Measurements from ENCODE around the gene NCKAP5. TPM values are rescaled to one million over a fixed set of nuclear protein-coding genes. Genes with fewer than 3 reads are reported as not detected.

NCKAP5 gene
- total RNA-seq, 2 donors from 2014 or later = not detected

GRCh38 chr2:132645722-132646539 is 922.3 kb downstream of the NCKAP5 start:
- Mint-ChIP-seq H3K9me3 (peaks cover 3% of the 10 kb centered on the region), H3K4me1 (ENCODE audit: low read depth in 2 of 2) (no peaks in the 10 kb centered on the region), H3K27ac (no peak overlapping the region), H3K4me3 (no peak overlapping the region), H3K36me3 (no peaks in the 10 kb centered on the region), H3K27me3 (peaks cover 0 to 7% of the 10 kb centered on the region in 2 donors)
- ATAC-seq (no peak), DNase-seq (ENCODE audit: low spot score) (no peak)

- no peaks in the 10 kb centered on the region for H3K4me1 Mint-ChIP-seq (ENCODE audit: low read depth in 2 of 2)
- H3K4me3 Mint-ChIP-seq = no peak overlapping the region
- no peak for DNase-seq (ENCODE audit: low spot score)
- H3K27me3 Mint-ChIP-seq = peaks cover 0 to 7% of the 10 kb centered on the region in 2 donors
- no peaks in the 10 kb centered on the region for H3K36me3 Mint-ChIP-seq
- no peak for ATAC-seq
- H3K27ac Mint-ChIP-seq = no peak overlapping the region
- peaks cover 3% of the 10 kb centered on the region for H3K9me3 Mint-ChIP-seq
Observed at GRCh38 chr2:132645176-132645575, 923.1 kb downstream of the NCKAP5 start.

GRCh38 chr2:132642415-132642814 is 925.8 kb downstream of the NCKAP5 start:
- Mint-ChIP-seq H3K4me1 (ENCODE audit: low read depth in 2 of 2) (no peaks in the 10 kb centered on the region), H3K9me3 (peaks cover 4% of the 10 kb centered on the region), H3K27me3 (no peaks in the 10 kb centered on the region), H3K4me3 (no peak overlapping the region), H3K36me3 (no peaks in the 10 kb centered on the region), H3K27ac (no peak overlapping the region)
- no peak for DNase-seq (ENCODE audit: low spot score)
- no peak for ATAC-seq

DNA sequence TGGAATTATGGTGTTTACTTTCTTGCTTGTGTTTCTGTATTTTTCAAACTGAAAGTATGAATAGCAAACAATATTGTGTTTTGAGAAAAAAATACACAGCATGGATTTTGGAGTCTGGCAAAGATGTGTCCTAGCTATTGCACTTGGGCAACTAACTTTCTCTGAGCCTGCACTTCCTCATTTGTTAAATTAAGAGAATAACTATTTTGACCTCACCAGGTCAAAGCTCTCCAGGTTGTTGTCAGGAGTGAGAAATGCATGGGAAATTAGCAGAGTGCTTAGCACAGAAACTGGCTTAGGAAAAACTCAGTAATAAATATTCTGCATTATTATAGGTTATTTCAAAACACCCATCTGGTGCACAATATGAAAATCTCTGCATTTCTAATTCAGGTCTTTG is 926.4 kb downstream of the NCKAP5 start:
- Mint-ChIP-seq H3K36me3 (no peaks in the 10 kb centered on the region), H3K27me3 (no peaks in the 10 kb centered on the region), H3K9me3 (peaks cover 4% of the 10 kb centered on the region), H3K4me3 (no peak overlapping the region), H3K27ac (no peak overlapping the region), H3K4me1 (ENCODE audit: low read depth in 2 of 2) (no peaks in the 10 kb centered on the region)
- DNase-seq (ENCODE audit: low spot score) (no peak), ATAC-seq (no peak)

DNA sequence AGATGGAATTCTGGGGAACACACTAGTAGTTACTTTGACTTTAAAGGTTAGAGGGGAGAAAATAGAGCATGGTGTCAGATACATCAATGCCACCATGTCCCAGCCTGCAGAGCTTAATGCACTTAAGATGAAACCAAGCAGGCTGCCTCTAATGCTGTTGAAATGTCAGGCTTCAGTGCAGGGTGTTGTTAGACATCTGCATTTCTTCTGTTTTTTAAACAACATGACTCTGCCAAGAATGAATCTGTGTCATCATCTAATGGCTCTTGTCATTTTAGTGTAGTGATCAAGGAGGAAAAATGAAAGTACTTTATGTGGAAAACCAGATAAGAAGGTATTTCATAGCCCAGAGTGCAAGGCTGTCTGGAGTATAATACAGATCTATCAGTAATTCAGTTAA is 928.1 kb downstream of the NCKAP5 start:
- ATAC-seq (no peak), DNase-seq (ENCODE audit: low spot score) (no peak)
- no peak overlapping the region for H3K27ac Mint-ChIP-seq
- H3K27me3 Mint-ChIP-seq = no peaks in the 10 kb centered on the region
- H3K9me3 Mint-ChIP-seq = peaks cover 7% of the 10 kb centered on the region
- no peak overlapping the region for H3K4me3 Mint-ChIP-seq
- no peaks in the 10 kb centered on the region for H3K4me1 Mint-ChIP-seq (ENCODE audit: low read depth in 2 of 2)
- no peaks in the 10 kb centered on the region for H3K36me3 Mint-ChIP-seq

DNA sequence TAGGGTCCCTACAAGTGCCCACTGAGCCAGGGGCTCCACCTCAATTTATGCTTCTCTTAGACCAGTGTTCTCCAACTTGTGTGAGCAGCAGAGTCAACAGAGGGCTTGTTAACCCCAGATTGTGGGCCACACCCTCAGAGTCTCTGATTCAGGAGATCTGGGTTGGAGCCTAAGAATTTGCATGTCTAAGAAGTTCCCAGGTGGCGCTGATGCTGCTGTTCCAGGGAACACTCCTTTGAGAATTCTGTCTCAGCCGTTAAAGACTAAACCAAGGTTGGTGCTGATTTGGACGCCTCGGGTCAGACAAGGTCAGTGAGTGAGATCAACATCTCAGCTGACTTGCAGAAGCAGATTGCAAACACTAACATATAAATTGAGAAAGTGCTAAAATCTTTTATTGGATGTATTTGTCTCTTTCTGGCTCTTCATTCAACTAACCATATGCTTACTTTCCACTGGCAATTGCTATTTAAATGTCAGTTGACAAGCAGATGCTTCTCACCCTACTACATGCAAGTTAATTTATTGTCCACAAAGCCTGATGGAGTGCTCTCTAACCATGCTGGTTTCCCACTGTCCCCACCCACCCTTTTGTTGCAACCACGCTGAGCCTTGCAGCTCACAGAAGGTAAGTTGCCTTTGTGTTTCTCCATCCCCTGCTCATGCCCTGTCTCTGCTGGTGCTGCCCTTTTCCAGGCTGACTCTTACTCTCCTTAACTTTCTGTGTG is 929.8 kb downstream of the NCKAP5 start:
- Mint-ChIP-seq H3K27ac (no peak overlapping the region), H3K9me3 (peaks cover 12% of the 10 kb centered on the region), H3K4me1 (ENCODE audit: low read depth in 2 of 2) (no peaks in the 10 kb centered on the region), H3K36me3 (no peaks in the 10 kb centered on the region), H3K27me3 (no peaks in the 10 kb centered on the region), H3K4me3 (no peak overlapping the region)
- DNase-seq (ENCODE audit: low spot score) (no peak), ATAC-seq (no peak)

DNA sequence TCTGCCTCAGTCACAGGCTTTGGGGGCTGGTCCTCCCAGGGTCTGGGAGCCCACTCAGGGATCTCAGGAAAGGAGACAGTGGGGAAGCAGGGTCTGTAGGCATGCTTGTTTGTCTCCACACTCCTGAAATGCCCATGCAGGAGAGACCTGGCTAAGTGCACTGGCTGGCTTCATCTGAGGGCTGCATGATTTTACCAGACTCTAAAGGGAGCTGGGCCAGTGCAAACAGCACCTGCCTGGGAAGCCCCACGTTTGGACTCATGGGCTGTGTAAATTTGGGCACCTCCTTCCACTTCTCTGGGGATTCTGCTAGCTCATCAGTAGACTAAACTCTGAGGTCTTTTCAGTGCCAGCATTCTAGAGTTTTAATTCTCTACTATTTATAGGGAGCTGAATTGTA is 931.9 kb downstream of the NCKAP5 start:
- Mint-ChIP-seq H3K4me1 (ENCODE audit: low read depth in 2 of 2) (no peaks in the 10 kb centered on the region), H3K4me3 (no peak overlapping the region), H3K9me3 (peaks cover 14% of the 10 kb centered on the region), H3K27me3 (no peaks in the 10 kb centered on the region), H3K36me3 (no peaks in the 10 kb centered on the region), H3K27ac (no peak overlapping the region)
- no peak for ATAC-seq
- DNase-seq (ENCODE audit: low spot score) = no peak

- Mint-ChIP-seq H3K36me3 (no peaks in the 10 kb centered on the region), H3K4me1 (ENCODE audit: low read depth in 2 of 2) (no peaks in the 10 kb centered on the region), H3K27ac (no peak overlapping the region), H3K27me3 (no peaks in the 10 kb centered on the region), H3K4me3 (no peak overlapping the region), H3K9me3 (peaks cover 24% of the 10 kb centered on the region)
- no peak for DNase-seq (ENCODE audit: low spot score)
- no peak for ATAC-seq
Observed at GRCh38 chr2:132633635-132634034, 934.6 kb downstream of the NCKAP5 start.

GRCh38 chr2:132632000-132632649 is 936.1 kb downstream of the NCKAP5 start:
- Mint-ChIP-seq H3K9me3 (peaks cover 20% of the 10 kb centered on the region), H3K36me3 (no peaks in the 10 kb centered on the region), H3K27ac (no peak overlapping the region), H3K4me3 (no peak overlapping the region), H3K4me1 (ENCODE audit: low read depth in 2 of 2) (no peaks in the 10 kb centered on the region), H3K27me3 (no peaks in the 10 kb centered on the region)
- DNase-seq (ENCODE audit: low spot score) (no peak), ATAC-seq (no peak)

- no peak overlapping the region for H3K4me3 Mint-ChIP-seq
- peaks cover 17% of the 10 kb centered on the region for H3K9me3 Mint-ChIP-seq
- H3K36me3 Mint-ChIP-seq = no peaks in the 10 kb centered on the region
- no peak for DNase-seq (ENCODE audit: low spot score)
- ATAC-seq = no peak
- H3K4me1 Mint-ChIP-seq (ENCODE audit: low read depth in 2 of 2) = no peaks in the 10 kb centered on the region
- no peak overlapping the region for H3K27ac Mint-ChIP-seq
- no peaks in the 10 kb centered on the region for H3K27me3 Mint-ChIP-seq
Observed at GRCh38 chr2:132627536-132627935, 940.7 kb downstream of the NCKAP5 start.

DNA sequence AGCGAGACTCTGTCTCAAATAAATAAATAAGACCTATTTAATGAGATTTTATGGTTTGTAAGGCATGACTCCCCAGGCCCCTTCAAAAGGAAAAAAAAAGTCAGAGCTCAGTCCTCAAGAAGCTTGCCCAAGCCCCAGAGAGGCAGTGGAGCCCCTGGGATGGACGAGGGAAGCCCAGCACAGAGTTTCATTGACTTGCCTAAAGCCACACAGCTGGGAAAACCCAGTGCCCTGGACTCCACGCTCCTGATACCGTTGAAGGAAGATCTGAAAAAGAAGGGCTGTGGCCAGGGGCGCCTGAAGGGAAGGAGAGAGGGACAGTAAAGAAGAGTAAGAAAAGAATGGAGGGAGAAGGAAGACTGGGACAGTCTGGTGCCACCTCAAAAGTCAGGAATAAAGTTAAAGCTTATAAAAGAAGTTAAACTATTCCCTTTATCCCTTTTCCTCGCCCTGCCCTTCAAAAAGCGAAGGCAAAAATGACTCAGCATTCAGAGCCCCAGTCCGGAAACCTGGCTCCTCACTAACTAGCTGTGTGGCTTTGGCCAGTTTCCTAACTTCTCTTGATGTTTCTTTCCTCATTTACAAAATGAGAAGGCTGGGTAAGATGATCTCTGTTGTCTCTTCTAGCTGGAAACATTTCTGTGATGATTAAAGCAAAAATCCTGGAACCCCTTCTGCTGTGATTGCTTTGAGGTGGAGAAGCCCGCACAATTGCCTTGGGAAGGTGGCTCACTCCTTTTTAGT is 945.0 kb downstream of the NCKAP5 start:
- H3K36me3 Mint-ChIP-seq = no peaks in the 10 kb centered on the region

More for the DNA sequence above, 945.0 kb downstream of the NCKAP5 start:
- Mint-ChIP-seq H3K27ac (no peak overlapping the region), H3K9me3 (peaks cover 7% of the 10 kb centered on the region), H3K27me3 (no peaks in the 10 kb centered on the region), H3K4me3 (no peak overlapping the region), H3K4me1 (ENCODE audit: low read depth in 2 of 2) (no peaks in the 10 kb centered on the region)
- DNase-seq (ENCODE audit: low spot score) = no peak
- no peak for ATAC-seq

All from natural killer cell treated with Interleukin-12 subunit alpha and Interleukin-12 subunit beta and Interleukin-15 and Interleukin-18, amount 100 ng/mL, for 72 hours (primary cell).